GM10248 (cell line): ENCODE measurements around the gene MANEAL.

Experiments used
- CTCF ChIA-PET: fragments of 300-600 bp; sonication (Branson Sonifier 250); formaldehyde crosslinking; extraction: SDS; loops from one replicate; lab custom pipeline; 2021; ENCODE audit warnings: antibody characterized with exemption; lab: Yijun Ruan, JAX
- POLR2A ChIA-PET: fragments of 350-650 bp; sonication (Branson Sonifier 250); formaldehyde crosslinking; extraction: SDS; loops from one replicate; lab custom pipeline; 2020; ENCODE audit warnings: antibody characterized with exemption; lab: Yijun Ruan, JAX
- DNase-seq: peaks from one replicate; pipeline ENCODE4 v3.0.0; 2012; ENCODE audit errors: extremely low spot score
- CTCF ChIP-seq: IDR thresholded peaks from 2 replicates; pipeline ENCODE4 v1.5.1; 2012; ENCODE audit warnings: mild to moderate bottlenecking, low read depth; ENCODE audit errors: extremely low read depth, missing control alignments, control extremely low read depth

The MANEAL gene

GRCh38 chr1:37845786-37846185 is 52.1 kb downstream of the MANEAL start:
- ChIA-PET CTCF (interaction anchor here (1.1 to 7.6 kb wide), 3 partner anchors 14 to 16 kb away, joined by 3 to 51 read pairs (median 5); partner anchors contain the start of gene MTF1), POLR2A (interaction anchor here (0.7 kb wide), 1 partner anchor 10 kb away, joined by 3 read pairs; no protein-coding TSS in a partner anchor)
- no peak for DNase-seq
- TF ChIP-seq CTCF, result no peak

GRCh38 chr1:37846647-37847339 is 53.1 kb downstream of the MANEAL start:
- CTCF ChIA-PET, result interaction anchor here (0.9 to 7.6 kb wide), 6 partner anchors 13 to 27 kb away, joined by 3 to 51 read pairs (median 4); partner anchors contain the start of gene MTF1
- no peak for TF ChIP-seq CTCF
- no peak for DNase-seq
- POLR2A ChIA-PET, result interaction anchor here (0.6 to 0.7 kb wide), 2 partner anchors 9 to 1669 kb away, joined by 3 read pairs; no protein-coding TSS in a partner anchor

GRCh38 chr1:37849480-37849879 is 55.8 kb downstream of the MANEAL start:
- no peak for DNase-seq
- POLR2A ChIA-PET, result no interaction called here
- CTCF ChIA-PET, result interaction anchor here (1.2 to 2.8 kb wide), 2 partner anchors 10 to 130 kb away, joined by 4 to 37 read pairs; partner anchors contain the start of gene MTF1
- TF ChIP-seq CTCF, result no peak

GRCh38 chr1:37850352-37850955 is 56.8 kb downstream of the MANEAL start:
- CTCF ChIA-PET, result interaction anchor here (0.7 to 2.8 kb wide), 7 partner anchors 9 to 140 kb away, joined by 3 to 37 read pairs (median 3); partner anchors contain the start of genes C1orf122, MTF1 and YRDC
- TF ChIP-seq CTCF, result no peak
- DNase-seq, result no peak
- POLR2A ChIA-PET, result interaction anchor here (0.7 kb wide), 1 partner anchor 179 kb away, joined by 9 read pairs; no protein-coding TSS in a partner anchor
